CD4-positive, alpha-beta T cell (primary cell): Measurements from ENCODE around the gene LY9. TPM values are rescaled to one million over a fixed set of nuclear protein-coding genes. Genes with fewer than 3 reads are reported as not detected.
A peak's percentile ranks its signal among the peaks of the same experiment; 100 is the strongest.

ENCODE experiments used
- ATAC-seq: fragments of 200-7000 bp; cut with Tn5 transposase; one replicate; pipeline ENCODE4 v1.10.0; 2022; ENCODE audit warnings: mild to moderate bottlenecking; ENCODE audit not compliant: poor library complexity
- CTCF ChIA-PET: fragments of 350-600 bp; sonication (Branson Sonifier 250); formaldehyde crosslinking; loops from one replicate; lab custom pipeline; 2021; ENCODE audit warnings: antibody characterized with exemption, inconsistent platforms; lab: Charles Lee
- POLR2A ChIA-PET: fragments of 350-600 bp; sonication (Branson Sonifier 250); formaldehyde crosslinking; loops from one replicate; lab custom pipeline; 2021; ENCODE audit warnings: antibody characterized with exemption, inconsistent platforms; lab: Charles Lee
- DNase-seq, 14 experiments: peaks; one replicate each; pipeline ENCODE4 v3.0.0-alpha.2; 2013 to 2020; ENCODE audit warnings: mixed read lengths in 2 of 14
- H3K27ac ChIP-seq, 2 donors: one replicate each; pipeline versions ENCODE4 v1.5.1 to v1.7.0; 2013; ENCODE audit warnings: low read length in 2 of 2, low read depth in 1 of 2, mild to moderate bottlenecking in 1 of 2
- H3K27me3 ChIP-seq, 2 experiments: 1 replicate in 1 of 2; 2 replicates in 1 of 2; pipeline versions ENCODE4 v1.6.1 to v1.7.0; 2013; ENCODE audit warnings: low read length in 2 of 2, control low read depth in 1 of 2, mild to moderate bottlenecking in 1 of 2, moderate library complexity in 1 of 2; ENCODE audit not compliant: insufficient read depth in 2 of 2, control insufficient read depth in 1 of 2
- H3K36me3 ChIP-seq: one replicate; pipeline ENCODE4 v1.6.1; 2013; ENCODE audit warnings: low read length, control low read depth; ENCODE audit not compliant: insufficient read depth
- H3K4me1 ChIP-seq: one replicate; pipeline ENCODE4 v1.6.1; 2013; ENCODE audit warnings: low read length, control low read depth; ENCODE audit not compliant: insufficient read depth
- H3K4me3 ChIP-seq: one replicate; pipeline ENCODE4 v1.5.1; 2013; ENCODE audit warnings: mild to moderate bottlenecking, low read length, moderate library complexity
- H3K9me3 ChIP-seq, 2 experiments: 1 replicate in 1 of 2; 2 replicates in 1 of 2; pipeline versions ENCODE4 v1.6.1 to v1.7.0; 2013; ENCODE audit warnings: low read length in 2 of 2, mild to moderate bottlenecking in 2 of 2, control low read depth in 1 of 2, moderate library complexity in 1 of 2; ENCODE audit not compliant: control insufficient read depth in 1 of 2, insufficient read depth in 1 of 2
- H3K27ac Mint-ChIP-seq: one replicate; pipeline ENCODE4 v1.8.0; 2020; ENCODE audit warnings: mixed read lengths
- H3K27me3 Mint-ChIP-seq: one replicate; pipeline ENCODE4 v1.8.0; 2021; ENCODE audit warnings: mixed read lengths
- H3K36me3 Mint-ChIP-seq: one replicate; pipeline ENCODE4 v1.8.0; 2021; ENCODE audit warnings: low read depth, mixed read lengths
- H3K4me1 Mint-ChIP-seq: one replicate; pipeline ENCODE4 v1.8.0; 2021; ENCODE audit warnings: low read depth, mixed read lengths
- H3K4me3 Mint-ChIP-seq: one replicate; pipeline ENCODE4 v1.8.0; 2020; ENCODE audit warnings: mild to moderate bottlenecking, mixed read lengths
- H3K9me3 Mint-ChIP-seq: one replicate; pipeline ENCODE4 v1.8.0; 2020; ENCODE audit warnings: mixed read lengths
- intact Hi-C, 2 experiments: fragments of 100-400 bp; cut with DNase I in 1 of 2; cut with micrococcal nuclease in 1 of 2; formaldehyde crosslinking; loops; one replicate each; pipeline versions ENCODE4 v1.15.1 to v1.9.0; 2023 to 2025; cut with DNase I, micrococcal nuclease
- total RNA-seq, 174 experiments: library from RNA in 2 of 174; stranded (reverse) in 2 of 174; gene quantifications; one replicate each; pipeline ENCODE4 v1.2.3 and lab custom pipeline; 2021 to 2026
- TF ChIP-seq, protein P1 (sequence below): fragments of 200-600 bp; IDR thresholded peaks from one replicate; pipeline ENCODE4 v1.8.0; 2022; ENCODE audit warnings: antibody characterized with exemption, mild to moderate bottlenecking

Gene LY9
- total RNA-seq, 2 experiments from 2014 or later, result 124 TPM

DNA sequence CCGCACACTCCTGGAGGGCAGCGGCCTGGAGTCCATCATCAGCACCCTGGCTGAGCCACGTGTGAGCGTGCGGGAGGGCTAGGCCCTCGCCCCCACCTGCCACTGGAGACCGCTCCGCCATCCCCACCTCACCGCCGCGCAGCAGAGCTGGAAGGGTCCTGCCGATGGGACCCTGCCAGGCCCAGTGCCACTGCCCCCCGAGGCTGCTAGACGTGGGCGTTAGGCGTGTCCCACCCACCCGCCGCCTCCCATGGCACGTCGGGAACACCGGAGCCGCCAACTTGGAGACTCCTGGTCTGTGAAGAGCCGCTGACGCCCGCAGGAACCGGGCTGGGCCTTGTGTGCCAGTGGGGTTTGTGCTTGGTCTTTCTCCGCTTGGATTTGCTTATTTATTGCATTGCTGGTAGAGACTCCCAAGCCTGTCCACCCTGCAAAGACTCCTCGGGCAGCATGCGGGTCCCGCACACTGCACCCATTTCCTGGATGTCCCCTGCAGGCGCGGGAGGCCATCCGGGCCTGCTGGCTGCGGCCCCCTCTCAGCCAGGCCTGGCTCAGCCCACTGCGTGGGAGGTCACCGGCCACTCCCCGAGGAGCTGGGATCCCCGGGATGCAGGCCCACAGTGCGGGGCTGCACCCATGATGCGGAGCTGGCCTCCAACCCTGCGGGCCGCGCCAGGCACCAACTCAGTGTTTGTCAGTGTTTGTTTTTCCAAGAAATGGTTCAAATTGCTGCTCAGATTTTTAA lies 6.0 kb downstream of the LY9 start:
- no peak overlapping the region for H3K4me3 ChIP-seq
- H3K36me3 Mint-ChIP-seq, result peaks cover 94% of the 10 kb centered on the region
- peaks cover 91% of the 10 kb centered on the region for H3K4me1 Mint-ChIP-seq
- H3K4me3 Mint-ChIP-seq, result peak overlapping the region; percentile 97
- H3K27me3 Mint-ChIP-seq, result no peaks in the 10 kb centered on the region
- H3K27ac Mint-ChIP-seq, result peak overlapping the region; percentile 92
- peaks cover 0 to 17% of the 10 kb centered on the region in 2 experiments for H3K9me3 ChIP-seq
- ATAC-seq (no peak), DNase-seq (no peak)
- peaks cover 3% of the 10 kb centered on the region for H3K9me3 Mint-ChIP-seq
- H3K27me3 ChIP-seq, result no peaks in the 10 kb centered on the region
- H3K4me1 ChIP-seq, result peaks cover 42% of the 10 kb centered on the region
- H3K36me3 ChIP-seq, result peaks cover 66% of the 10 kb centered on the region
- no peak overlapping the region for H3K27ac ChIP-seq
- TF ChIP-seq, protein P1, sequence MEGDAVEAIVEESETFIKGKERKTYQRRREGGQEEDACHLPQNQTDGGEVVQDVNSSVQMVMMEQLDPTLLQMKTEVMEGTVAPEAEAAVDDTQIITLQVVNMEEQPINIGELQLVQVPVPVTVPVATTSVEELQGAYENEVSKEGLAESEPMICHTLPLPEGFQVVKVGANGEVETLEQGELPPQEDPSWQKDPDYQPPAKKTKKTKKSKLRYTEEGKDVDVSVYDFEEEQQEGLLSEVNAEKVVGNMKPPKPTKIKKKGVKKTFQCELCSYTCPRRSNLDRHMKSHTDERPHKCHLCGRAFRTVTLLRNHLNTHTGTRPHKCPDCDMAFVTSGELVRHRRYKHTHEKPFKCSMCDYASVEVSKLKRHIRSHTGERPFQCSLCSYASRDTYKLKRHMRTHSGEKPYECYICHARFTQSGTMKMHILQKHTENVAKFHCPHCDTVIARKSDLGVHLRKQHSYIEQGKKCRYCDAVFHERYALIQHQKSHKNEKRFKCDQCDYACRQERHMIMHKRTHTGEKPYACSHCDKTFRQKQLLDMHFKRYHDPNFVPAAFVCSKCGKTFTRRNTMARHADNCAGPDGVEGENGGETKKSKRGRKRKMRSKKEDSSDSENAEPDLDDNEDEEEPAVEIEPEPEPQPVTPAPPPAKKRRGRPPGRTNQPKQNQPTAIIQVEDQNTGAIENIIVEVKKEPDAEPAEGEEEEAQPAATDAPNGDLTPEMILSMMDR, result no peak
- intact Hi-C loops, result no loop called here
- CTCF ChIA-PET, result interaction anchor here (1.2 kb wide), 1 partner anchor 10 kb away, joined by 3 read pairs; no protein-coding TSS in a partner anchor
- POLR2A ChIA-PET, result no interaction called here

GRCh38 chr1:160806109-160806665 lies 10.2 kb downstream of the LY9 start:
- peak overlapping the region; percentile 5 for H3K4me3 Mint-ChIP-seq
- peaks cover 88% of the 10 kb centered on the region for H3K4me1 Mint-ChIP-seq
- peak overlapping the region; percentile 40 for H3K27ac Mint-ChIP-seq
- intact Hi-C loops, result no loop called here
- peaks cover 7 to 17% of the 10 kb centered on the region in 2 experiments for H3K9me3 ChIP-seq
- no peak overlapping the region for H3K4me3 ChIP-seq
- no peak overlapping the region for H3K27ac ChIP-seq
- H3K27me3 ChIP-seq, result no peaks in the 10 kb centered on the region
- H3K27me3 Mint-ChIP-seq, result no peaks in the 10 kb centered on the region
- CTCF ChIA-PET, result interaction anchor here (0.6 to 1.9 kb wide), 4 partner anchors 8 to 29 kb away, joined by 3 to 6 read pairs (median 3); partner anchors contain the start of gene LY9
- TF ChIP-seq, protein P1, result no peak
- DNase-seq (no peak), ATAC-seq (peak; percentile 66)
- H3K36me3 Mint-ChIP-seq, result peaks cover 92% of the 10 kb centered on the region
- POLR2A ChIA-PET, result interaction anchor here (1.9 kb wide), 1 partner anchor 9 kb away, joined by 10 read pairs; the partner anchor contains the start of gene LY9
- H3K4me1 ChIP-seq, result peaks cover 44% of the 10 kb centered on the region
- H3K36me3 ChIP-seq, result peaks cover 84% of the 10 kb centered on the region
- peaks cover 6% of the 10 kb centered on the region for H3K9me3 Mint-ChIP-seq

DNA sequence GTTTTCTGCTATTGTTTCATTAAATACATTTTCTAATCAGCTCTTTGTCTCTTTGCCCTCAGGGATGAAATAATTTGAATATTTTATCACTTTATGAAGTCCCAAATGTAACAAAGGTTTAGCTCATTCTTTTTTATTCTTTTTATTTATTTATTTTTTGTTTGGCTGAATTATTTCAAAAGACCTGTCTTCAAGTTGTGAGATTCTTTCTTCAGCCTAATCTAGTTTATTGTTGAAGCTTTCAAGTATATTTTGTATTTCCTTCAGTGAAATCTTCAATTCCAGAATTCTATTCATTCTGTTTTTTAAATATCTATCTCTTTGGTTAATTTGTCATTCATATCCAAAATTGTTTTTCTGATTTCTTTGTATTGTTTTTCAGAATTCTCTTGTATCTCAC lies 10.8 kb downstream of the LY9 start:
- TF ChIP-seq, protein P1, result no peak
- no peaks in the 10 kb centered on the region for H3K27me3 Mint-ChIP-seq
- DNase-seq (no peak), ATAC-seq (no peak)
- ChIA-PET POLR2A (interaction anchor here (0.7 to 1.9 kb wide), 2 partner anchors 8 to 10 kb away, joined by 3 to 10 read pairs; partner anchors contain the start of gene LY9), CTCF (interaction anchor here (0.7 to 1.2 kb wide), 3 partner anchors 9 to 30 kb away, joined by 3 to 4 read pairs (median 3); no protein-coding TSS in a partner anchor)
- H3K27ac ChIP-seq, result no peak overlapping the region
- peaks cover 92% of the 10 kb centered on the region for H3K36me3 Mint-ChIP-seq
- peaks cover 89% of the 10 kb centered on the region for H3K4me1 Mint-ChIP-seq
- H3K9me3 ChIP-seq, result peaks cover 7 to 17% of the 10 kb centered on the region in 2 experiments
- H3K36me3 ChIP-seq, result peaks cover 84% of the 10 kb centered on the region
- H3K27me3 ChIP-seq, result no peaks in the 10 kb centered on the region
- no peak overlapping the region for H3K4me3 ChIP-seq
- peak overlapping the region; percentile 66 for H3K4me3 Mint-ChIP-seq
- peaks cover 40% of the 10 kb centered on the region for H3K4me1 ChIP-seq
- peak overlapping the region; percentile 40 for H3K27ac Mint-ChIP-seq
- intact Hi-C loops, result no loop called here
- peaks cover 6% of the 10 kb centered on the region for H3K9me3 Mint-ChIP-seq
